Cerebellar cortex (tissue), 1 donor: Measurements from ENCODE around the gene PTMA.

Experiments
- DNase-seq: peaks from one replicate; pipeline ENCODE4 v3.0.0-alpha.2; 2015; ENCODE audit warnings: low spot score

Gene PTMA

DNA sequence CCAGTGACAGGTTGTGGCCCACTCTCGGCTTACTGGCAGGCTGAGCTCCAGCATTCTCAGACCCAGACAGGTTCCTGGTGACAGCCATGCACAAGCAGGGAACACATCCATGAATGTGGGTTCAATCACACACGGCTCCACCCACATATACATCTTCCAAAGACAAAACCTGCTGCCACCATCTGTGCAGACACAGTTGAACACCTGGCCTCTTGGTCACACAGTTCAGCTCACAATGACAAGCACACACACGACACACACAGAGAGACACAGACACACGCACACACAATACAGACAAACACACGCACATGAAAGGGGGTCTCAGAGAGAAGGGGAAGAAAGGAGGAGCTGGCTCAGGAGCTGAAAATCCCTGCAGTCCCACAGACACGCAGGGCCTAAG lies 32.1 kb upstream of the PTMA start:
- DNase-seq, result no peak

DNA sequence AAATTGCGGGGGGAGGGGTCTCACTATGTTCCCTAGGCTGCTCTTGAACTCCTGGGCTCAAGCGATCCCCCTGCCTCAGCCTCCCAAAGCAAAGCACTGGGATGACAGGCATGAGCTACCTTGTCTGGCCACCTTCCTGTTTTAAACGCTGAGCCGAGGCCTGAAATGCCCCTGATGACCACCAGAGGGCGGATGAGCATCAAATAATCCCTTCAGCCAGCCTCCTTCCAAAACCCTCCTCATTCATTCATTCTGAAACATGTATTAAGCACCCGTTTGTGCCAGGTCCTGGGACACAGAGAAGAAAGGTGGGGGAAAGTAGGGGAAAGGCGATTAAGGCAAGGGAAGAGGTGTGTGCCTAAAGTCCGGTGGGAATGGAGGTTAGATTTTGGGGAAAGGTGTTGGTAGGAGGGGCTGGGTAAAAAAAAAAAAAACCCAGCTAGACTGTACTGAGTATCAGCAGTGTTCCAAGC lies 30.7 kb upstream of the PTMA start:
- peak; percentile 93 for DNase-seq

DNA sequence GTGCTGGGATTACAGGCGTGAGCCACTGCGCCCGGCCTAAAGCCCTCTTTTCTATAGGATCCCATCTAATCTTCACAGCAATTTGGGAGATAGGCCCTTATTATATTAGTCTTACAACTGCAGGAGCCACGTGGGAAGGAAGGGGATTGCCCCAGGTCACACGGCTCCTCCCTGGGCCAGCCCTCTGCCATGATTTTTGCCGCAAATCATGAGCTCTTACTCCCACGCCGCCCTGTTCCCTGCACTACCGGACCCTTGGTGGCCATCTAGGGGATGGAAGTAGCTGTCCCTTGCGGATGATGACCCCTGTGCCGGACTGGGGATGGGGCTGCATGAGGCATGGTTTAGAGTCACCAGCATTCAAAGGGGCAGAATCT lies 28.4 kb upstream of the PTMA start:
- no peak for DNase-seq

DNA sequence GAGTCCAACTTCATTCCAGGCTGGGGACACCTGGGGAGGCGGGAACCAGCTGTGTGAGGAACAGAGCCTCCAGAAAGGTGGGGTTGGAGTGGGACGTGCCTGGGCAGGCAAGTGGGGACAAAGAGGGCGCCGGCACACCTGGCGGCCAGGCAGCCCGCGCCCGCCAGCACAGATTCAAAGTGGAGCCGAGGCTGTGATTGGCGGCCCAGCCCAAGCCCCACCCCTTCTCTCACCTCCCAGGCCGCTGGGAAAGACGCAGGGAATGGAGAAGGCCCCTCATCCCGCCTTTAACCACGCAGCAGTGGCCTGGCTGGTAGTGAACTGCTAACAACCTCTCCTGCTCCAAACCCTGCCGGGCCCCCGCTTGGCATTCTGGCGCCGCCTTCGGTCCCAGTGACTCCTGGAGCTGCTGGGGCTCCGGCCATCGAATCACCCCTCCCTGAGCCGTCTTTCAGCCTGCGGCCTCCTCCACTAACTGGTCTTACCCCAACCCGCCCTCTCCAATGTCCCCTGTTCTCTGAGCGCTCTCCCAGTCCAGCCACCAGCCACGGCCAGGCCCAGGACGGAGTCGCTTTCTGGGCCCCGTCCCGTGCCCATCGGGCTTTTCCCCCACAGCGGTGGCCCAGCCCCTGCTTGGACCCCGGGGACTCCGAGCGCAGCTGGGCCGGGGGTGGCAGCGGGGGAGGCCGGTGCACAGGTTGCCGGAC lies 27.9 kb upstream of the PTMA start:
- peak; percentile 47 for DNase-seq

DNA sequence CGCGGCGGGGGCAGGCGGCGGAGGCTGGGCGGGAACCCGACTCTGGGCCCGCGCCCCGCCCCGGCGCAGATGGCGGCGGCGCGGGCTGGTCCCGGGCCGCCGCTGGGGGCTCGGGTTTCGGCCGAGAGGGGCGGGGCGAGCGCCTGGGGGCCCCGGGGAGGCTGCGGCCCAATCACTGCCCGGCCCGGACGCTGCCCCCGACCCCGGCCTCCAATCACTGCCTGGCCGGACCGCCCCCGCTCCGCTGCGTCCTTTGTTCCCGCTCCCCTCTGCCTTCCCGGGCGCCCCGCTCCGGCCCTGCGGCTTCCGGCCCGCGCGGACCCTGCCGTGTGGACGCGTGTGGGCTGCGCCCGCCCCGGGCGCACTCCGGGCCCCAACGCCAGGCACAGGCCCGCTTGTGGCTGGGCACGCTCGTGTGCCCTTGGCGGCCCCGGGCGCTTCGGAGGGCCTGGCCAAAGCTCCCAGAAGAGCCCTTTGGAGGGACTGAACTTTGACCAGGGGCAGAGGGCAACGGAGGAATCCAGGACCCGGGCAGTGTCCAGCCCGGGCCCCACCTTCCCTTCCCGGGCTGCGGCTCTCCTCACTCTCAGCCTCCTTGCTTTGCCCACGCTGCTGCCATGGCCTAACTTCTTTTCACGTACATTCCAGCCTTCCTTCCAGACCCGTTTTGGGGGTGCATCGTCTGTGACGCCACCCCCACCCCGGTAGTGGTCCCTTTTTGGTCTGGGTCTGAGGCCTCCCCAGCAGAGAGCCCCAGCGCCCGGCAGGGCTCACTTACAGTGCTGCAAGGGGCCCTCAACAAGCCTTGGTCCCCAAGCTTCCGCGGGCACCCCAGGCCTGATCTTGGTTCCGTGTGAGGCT lies 27.1 kb upstream of the PTMA start:
- DNase-seq, result peak; percentile 70

DNA sequence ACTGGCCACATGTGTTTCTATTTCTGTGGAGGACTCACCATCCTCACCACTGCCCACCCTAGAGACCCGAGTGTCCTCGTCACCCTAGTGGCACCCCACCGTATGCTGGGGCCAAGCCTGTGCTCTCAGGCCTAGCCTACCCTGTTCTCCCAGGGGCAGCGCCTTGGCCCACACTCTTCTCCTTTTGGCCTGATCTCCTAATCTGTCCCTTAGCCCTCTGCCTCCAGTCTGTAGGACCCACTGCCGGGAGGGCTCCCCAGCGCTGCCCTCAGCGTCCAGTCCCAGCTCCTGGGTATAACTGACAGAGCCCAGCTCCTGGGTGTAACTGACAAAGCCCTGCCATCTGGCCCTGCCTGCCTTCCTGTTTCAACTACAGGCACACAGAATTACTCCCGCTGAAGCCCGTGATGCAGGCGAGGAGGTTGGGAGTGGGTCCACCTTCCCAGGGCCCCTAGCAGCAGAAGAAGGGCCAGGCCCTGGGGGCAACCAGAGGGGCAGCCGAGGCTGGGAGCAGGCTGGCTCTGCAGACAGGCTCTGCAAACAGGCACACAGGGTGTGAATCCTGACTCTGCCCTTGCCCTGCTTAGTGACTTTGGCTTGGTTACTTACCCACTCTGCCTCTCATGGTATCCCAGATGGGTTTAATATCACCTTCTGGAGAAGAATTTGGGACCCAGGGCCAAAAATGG lies 25.6 kb upstream of the PTMA start:
- no peak for DNase-seq

DNA sequence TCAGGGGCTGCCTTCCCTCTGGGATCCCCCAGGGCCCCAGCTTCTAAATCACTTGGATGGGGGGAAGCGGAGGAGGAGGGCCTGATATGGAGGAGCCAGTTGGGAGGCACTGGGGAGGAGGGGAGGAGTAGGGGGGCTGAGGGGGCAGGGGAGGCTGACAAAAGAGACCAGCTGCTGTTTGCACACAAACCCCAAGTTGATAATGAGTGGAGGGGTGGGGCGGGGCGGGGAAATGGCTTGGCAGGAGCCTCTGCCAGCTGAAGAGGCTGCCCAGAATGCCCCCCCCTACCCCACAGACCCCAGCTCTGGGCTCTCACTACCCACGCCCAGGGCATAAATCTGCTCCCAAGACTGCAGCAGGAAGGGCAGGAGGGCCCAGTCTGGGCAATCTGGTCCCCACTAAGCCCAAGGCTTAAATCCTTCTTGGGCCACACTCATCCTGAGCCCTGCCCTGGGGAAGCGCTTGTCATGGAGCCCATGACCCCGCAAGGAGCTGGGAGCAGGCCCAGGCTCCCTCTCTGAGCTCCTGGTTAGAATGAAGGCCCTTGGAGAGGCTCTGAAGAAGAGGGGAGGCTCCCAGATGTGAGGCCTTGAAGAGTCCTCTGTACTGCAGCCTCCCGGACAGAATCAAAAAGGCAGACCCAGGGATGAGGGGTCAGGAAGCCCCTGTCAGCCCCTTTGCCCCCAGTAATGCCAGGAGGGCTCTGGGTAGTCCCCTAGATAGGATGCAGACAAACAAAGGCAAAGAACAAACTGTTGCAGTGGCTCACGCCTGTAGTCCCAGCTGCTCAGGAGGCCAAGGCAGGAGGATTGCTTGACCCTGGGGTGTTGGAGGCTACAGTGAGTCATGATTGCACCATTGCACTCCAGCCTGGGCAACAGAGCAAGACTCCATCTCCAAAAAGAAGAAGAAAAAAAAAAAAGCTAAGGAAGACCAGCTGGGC lies 24.8 kb upstream of the PTMA start:
- no peak for DNase-seq

DNA sequence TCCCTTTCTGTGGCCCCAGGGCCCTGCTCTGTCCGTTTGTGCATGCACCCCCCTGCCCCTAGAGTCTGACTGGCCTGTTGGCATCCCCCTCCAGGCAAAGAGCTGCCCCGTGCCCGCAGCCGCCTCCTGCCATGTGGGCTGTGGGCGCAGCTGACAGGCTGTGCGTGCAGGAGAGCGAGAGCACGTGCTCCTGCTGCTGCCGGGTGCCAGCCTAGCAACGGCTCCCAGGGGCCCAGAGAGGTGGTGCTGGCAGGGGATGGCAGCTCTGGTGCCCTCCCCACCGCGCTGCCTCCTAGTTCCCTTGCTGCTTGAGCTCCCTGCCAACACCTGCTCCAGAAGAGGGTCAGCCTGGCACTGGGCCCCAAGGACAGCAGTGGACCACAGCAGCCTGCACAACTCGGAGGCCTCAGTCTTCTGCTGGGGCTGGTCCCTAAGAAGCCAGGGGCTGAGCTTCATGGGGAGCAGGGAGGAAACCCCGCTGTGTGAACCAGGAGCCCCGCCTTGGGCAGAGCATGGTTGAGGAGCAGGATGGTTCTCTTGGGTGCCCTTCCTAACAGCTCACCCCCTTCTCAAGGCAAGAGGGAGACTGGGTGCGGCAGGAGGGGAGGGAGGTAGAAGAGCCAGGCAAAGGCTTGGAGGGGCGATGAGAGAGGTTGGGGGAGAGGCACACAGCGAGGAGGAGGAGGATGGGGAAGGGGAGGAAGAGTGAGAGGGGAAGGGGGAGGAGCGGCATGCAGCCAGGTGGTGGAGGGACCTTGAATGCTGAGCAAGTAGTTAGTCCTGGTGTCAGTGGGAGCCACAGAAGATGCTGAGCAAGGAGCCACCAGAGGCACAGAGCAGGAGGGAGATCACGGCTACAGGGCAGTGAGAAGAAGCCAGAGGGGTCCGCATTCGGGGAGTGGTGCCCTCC lies 23.8 kb upstream of the PTMA start:
- no peak for DNase-seq

DNA sequence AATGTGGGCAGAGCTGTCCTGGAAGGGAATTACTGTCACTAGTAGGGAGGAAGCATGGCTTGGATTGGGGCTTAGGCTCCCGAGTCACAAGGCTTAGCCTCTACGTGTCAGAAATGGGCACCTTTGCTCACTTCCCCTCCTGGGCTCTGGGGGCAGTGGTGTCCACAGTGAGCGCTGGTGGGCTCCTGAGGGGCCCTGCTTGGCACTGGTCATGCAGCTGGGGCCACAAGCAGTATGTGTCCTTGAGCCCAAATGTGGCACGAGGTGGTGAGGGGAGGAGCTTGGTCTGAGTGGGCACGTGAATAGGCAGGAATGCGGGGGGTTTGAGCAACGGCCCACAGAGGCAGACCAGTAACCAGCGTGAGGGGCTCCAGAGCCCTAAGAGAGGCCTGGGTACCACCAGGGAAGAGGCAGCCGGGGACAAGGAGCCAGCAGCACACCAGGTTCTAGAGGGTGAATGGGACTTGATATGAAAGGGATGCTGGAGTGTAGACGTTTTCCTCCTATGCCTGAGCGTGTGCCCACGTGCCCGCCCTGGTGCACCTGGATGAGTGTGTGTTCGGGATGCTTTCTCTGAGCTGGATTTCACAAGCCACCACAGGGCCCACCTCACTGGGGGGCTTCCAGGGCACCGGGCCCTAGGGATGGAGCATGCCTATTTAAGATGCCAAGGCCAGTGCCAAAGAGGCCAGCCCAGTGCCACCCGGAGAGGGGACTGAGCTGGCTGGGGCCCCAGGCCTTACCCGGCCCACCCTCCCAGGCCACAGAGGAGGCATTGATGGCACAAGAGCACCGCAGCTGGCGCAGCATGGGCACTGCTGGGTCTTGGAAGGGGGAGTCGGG lies 22.8 kb upstream of the PTMA start:
- DNase-seq, result no peak

- no peak for DNase-seq
Observed at GRCh38 chr2:231686192-231687100, 21.9 kb upstream of the PTMA start.

DNA sequence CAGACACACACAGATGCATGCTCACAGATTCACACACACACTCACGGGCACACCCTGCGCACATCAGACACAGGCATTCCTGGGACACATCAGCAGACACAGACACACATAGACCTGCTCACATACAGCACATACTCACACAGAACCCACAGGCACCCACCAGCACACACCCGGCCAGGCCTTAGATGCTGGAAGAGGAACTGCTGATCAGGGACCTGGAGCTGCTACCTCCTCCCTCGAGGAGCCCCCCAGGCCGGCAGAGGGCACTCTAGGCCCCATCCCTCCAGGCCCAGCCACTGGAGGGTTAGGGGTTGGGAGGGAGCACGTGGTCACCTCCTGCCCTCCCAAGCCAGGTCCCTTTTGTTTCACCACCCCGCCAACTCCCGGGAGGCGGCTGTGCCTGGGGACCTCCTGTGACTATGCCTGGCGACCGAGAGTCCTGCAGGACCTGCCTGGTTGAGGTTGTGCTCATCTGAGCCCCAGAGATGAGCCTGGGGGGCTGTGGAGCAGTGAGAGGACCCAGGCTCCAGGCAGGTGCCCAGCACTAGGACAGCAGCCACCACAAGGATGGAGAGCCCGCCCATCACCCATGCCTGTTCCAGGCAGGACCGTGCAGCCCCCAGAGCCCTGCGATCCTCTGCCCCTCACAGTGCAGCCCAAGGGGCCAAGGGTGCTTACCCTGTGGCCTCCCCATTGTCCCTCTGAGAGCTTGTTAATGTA lies 21.0 kb upstream of the PTMA start:
- DNase-seq, result peak; percentile 74

GRCh38 chr2:231687961-231688360 lies 20.4 kb upstream of the PTMA start:
- DNase-seq, result no peak

DNA sequence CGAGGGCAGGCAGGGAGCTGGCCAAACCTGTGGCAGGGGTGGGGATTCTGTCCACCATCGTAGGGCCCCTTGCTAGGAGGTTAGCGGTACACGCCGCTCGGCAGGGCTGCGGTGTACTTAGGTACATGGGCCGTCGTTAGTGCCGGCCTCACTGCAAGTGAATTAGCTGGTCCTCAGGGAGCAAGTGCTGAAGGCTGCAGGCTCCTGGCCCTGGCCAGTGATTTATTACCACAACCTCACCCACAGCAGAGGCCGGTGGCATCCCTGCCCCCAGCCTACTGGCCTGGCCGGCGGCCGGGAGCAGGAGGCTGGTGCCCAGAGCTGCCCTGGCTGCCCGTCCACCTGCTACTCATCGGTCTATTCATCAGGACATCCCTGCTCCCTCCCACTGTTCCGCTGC lies 19.6 kb upstream of the PTMA start:
- no peak for DNase-seq

- no peak for DNase-seq
Observed at GRCh38 chr2:231689124-231689893, 19.0 kb upstream of the PTMA start.

GRCh38 chr2:231691251-231691772 lies 17.0 kb upstream of the PTMA start:
- no peak for DNase-seq

DNA sequence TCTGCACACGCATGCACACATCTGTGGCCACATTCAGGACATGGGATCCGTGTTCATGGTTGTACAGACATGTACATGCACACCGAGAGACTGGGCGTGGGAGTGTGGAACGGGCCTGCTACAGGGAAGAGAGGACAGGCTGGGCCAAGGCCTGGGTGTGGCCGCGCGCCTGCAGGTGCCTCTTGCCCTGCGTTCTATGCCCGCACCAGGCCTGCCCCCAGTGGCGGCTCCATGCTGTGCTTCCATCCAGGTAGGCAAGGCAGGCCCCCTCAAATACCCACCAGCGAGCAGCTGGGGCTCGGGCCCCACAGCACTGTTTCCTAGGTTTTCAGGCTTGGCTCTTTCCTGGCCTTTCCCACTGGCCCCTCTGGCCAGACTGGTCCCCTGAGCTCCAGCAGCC lies 15.5 kb upstream of the PTMA start:
- no peak for DNase-seq

DNA sequence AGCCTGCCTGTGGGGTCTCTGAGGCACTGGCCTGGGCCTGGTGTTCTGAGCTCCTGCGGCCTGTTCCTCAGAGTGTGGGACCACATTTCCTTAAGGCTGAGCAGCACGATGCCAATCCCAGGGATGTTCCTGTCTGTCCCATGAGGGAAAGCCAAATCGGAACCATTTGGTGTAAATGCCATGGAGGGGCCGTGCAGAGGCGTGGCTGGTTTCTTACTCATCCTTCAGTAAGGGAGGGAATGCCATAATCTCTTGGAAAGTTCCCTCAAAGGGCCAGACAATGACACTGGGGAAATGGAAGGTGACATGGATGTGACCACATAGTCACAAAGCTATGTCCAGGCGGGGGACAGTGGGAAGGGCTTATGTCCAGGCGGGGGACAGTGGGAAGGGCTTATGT lies 14.4 kb upstream of the PTMA start:
- DNase-seq, result no peak
